ENCODE results near the gene BTRC. TPM values are rescaled to one million over a fixed set of nuclear protein-coding genes. Genes with fewer than 3 reads are reported as not detected.
A peak's percentile ranks its signal among the peaks of the same experiment; 100 is the strongest.

BTRC gene
- total and polyA plus RNA-seq, 10 of the 15 experiments (the other 5 are each of a cell fraction or from before 2014, with no cell fraction given): 2.2 to 18.6 (median 8.6) TPM

GRCh38 chr10:101569622-101570427 is 215.9 kb downstream of the BTRC start (continued):
- TF ChIP-seq CHD1 (IDR thresholded peaks at IDR 0.05; ENCODE audit: low read depth, low read length) (no peak), BCL11A (IDR thresholded peaks at IDR 0.05; ENCODE audit: low read depth, low read length) (no peak), RBBP5 (conservative IDR thresholded peaks at IDR 0.05) (no peak), STAT3 (IDR thresholded peaks at IDR 0.05; ENCODE audit: low read depth, low read length) (no peak), KAT2A (conservative IDR thresholded peaks at IDR 0.05; ENCODE audit: control insufficient read depth, low read depth, low read length) (no peak), FOS (IDR thresholded peaks at IDR 0.05; ENCODE audit: borderline replicate concordance, extremely low read depth, insufficient read length) (no peak), SRF (IDR thresholded peaks at IDR 0.05; ENCODE audit: low read depth in 2 of 2, low read length in 2 of 2) (no peak), HSF1 (IDR thresholded peaks at IDR 0.05; ENCODE audit: low read depth, low read length) (no peak), GATAD2B (conservative IDR thresholded peaks at IDR 0.05; ENCODE audit: low read depth) (peak; percentile 60; the same call in 1 of the 2 replicates), CREB1 (IDR thresholded peaks at IDR 0.05; ENCODE audit: low read depth) (no peak), ZNF207 (IDR thresholded peaks at IDR 0.05; ENCODE audit: borderline replicate concordance) (peak; percentile 58; the same call in 1 of the 2 replicates), ATF2 (IDR thresholded peaks at IDR 0.05; ENCODE audit: low read length) (no peak), TARDBP (IDR thresholded peaks at IDR 0.05; ENCODE audit: borderline replicate concordance) (no peak), CUX1 (IDR thresholded peaks at IDR 0.05; ENCODE audit: insufficient replicate concordance, low read depth, low read length) (no peak), NRF1 (conservative IDR thresholded peaks at IDR 0.05; ENCODE audit: low read depth, low read length) (no peak), PAX8 (IDR thresholded peaks at IDR 0.05) (no peak), TCF7 (IDR thresholded peaks at IDR 0.05; ENCODE audit: borderline replicate concordance) (no peak), DPF2 (IDR thresholded peaks at IDR 0.05) (peak; percentile 53; the same call in 1 of the 2 replicates), CBX5 (IDR thresholded peaks at IDR 0.05; ENCODE audit: low read depth) (no peak), BRCA1 (IDR thresholded peaks at IDR 0.05; ENCODE audit: low read depth, low read length) (no peak), BMI1 (IDR thresholded peaks at IDR 0.05; ENCODE audit: borderline replicate concordance) (no peak), ZBED1 (IDR thresholded peaks at IDR 0.05; ENCODE audit: borderline replicate concordance) (no peak)
- TF ChIP-seq, protein P1, sequence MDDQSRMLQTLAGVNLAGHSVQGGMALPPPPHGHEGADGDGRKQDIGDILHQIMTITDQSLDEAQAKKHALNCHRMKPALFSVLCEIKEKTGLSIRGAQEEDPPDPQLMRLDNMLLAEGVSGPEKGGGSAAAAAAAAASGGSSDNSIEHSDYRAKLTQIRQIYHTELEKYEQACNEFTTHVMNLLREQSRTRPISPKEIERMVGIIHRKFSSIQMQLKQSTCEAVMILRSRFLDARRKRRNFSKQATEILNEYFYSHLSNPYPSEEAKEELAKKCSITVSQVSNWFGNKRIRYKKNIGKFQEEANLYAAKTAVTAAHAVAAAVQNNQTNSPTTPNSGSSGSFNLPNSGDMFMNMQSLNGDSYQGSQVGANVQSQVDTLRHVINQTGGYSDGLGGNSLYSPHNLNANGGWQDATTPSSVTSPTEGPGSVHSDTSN (IDR thresholded peaks at IDR 0.05; ENCODE audit: insufficient replicate concordance, low read depth, low read length): no peak

Data from GM12878 (cell line).